ENCODE results near the gene TBL1X.

TBL1X gene

GRCh38 chrX:9658409-9658808 is 193.6 kb downstream of the TBL1X start:
- no peak for TF ChIP-seq SIN3A (IDR thresholded peaks at IDR 0.05; ENCODE audit: borderline replicate concordance, insufficient read depth, low read length)
- no peak for TF ChIP-seq TAF1 (IDR thresholded peaks at IDR 0.05; ENCODE audit: borderline replicate concordance, insufficient read depth, low read length)
- no peak for TF ChIP-seq FOXP2 (optimal IDR thresholded peaks at IDR 0.05; ENCODE audit: borderline replicate concordance, extremely low read depth, extremely low read length, insufficient read depth)
- no peak for TF ChIP-seq REST (IDR thresholded peaks at IDR 0.05; ENCODE audit: insufficient read depth in 1 of 2, low read depth in 2 of 2, low read length in 2 of 2)
- TF ChIP-seq POLR2AphosphoS5 (IDR thresholded peaks at IDR 0.05; ENCODE audit: low read depth, low read length): no peak

- TF ChIP-seq REST (IDR thresholded peaks at IDR 0.05; ENCODE audit: insufficient read depth in 1 of 2, low read depth in 2 of 2, low read length in 2 of 2): no peak
- no peak for TF ChIP-seq TAF1 (IDR thresholded peaks at IDR 0.05; ENCODE audit: borderline replicate concordance, insufficient read depth, low read length)
Measured at GRCh38 chrX:9659571-9660195, 194.8 kb downstream of the TBL1X start.

GRCh38 chrX:9662148-9662547 is 197.3 kb downstream of the TBL1X start:
- TF ChIP-seq POLR2AphosphoS5 (IDR thresholded peaks at IDR 0.05; ENCODE audit: low read depth, low read length) (no peak), TAF1 (IDR thresholded peaks at IDR 0.05; ENCODE audit: borderline replicate concordance, insufficient read depth, low read length) (no peak), REST (IDR thresholded peaks at IDR 0.05; ENCODE audit: insufficient read depth in 1 of 2, low read depth in 2 of 2, low read length in 2 of 2) (no peak), SIN3A (IDR thresholded peaks at IDR 0.05; ENCODE audit: borderline replicate concordance, insufficient read depth, low read length) (no peak)

- TF ChIP-seq REST (IDR thresholded peaks at IDR 0.05; ENCODE audit: insufficient read depth in 1 of 2, low read depth in 2 of 2, low read length in 2 of 2) (no peak), SIN3A (IDR thresholded peaks at IDR 0.05; ENCODE audit: borderline replicate concordance, insufficient read depth, low read length) (no peak), FOXP2 (optimal IDR thresholded peaks at IDR 0.05; ENCODE audit: borderline replicate concordance, extremely low read depth, extremely low read length, insufficient read depth) (no peak), TAF1 (IDR thresholded peaks at IDR 0.05; ENCODE audit: borderline replicate concordance, insufficient read depth, low read length) (no peak), POLR2AphosphoS5 (IDR thresholded peaks at IDR 0.05; ENCODE audit: low read depth, low read length) (no peak)
Measured at GRCh38 chrX:9663216-9663615, 198.4 kb downstream of the TBL1X start.

GRCh38 chrX:9664224-9664623 is 199.4 kb downstream of the TBL1X start:
- TF ChIP-seq REST (IDR thresholded peaks at IDR 0.05; ENCODE audit: insufficient read depth in 1 of 2, low read depth in 2 of 2, low read length in 2 of 2) (no peak), FOXP2 (optimal IDR thresholded peaks at IDR 0.05; ENCODE audit: borderline replicate concordance, extremely low read depth, extremely low read length, insufficient read depth) (no peak), SIN3A (IDR thresholded peaks at IDR 0.05; ENCODE audit: borderline replicate concordance, insufficient read depth, low read length) (no peak), TAF1 (IDR thresholded peaks at IDR 0.05; ENCODE audit: borderline replicate concordance, insufficient read depth, low read length) (no peak), POLR2AphosphoS5 (IDR thresholded peaks at IDR 0.05; ENCODE audit: low read depth, low read length) (no peak)
